ENCODE results near the gene CNTNAP2.

Gene CNTNAP2

DNA sequence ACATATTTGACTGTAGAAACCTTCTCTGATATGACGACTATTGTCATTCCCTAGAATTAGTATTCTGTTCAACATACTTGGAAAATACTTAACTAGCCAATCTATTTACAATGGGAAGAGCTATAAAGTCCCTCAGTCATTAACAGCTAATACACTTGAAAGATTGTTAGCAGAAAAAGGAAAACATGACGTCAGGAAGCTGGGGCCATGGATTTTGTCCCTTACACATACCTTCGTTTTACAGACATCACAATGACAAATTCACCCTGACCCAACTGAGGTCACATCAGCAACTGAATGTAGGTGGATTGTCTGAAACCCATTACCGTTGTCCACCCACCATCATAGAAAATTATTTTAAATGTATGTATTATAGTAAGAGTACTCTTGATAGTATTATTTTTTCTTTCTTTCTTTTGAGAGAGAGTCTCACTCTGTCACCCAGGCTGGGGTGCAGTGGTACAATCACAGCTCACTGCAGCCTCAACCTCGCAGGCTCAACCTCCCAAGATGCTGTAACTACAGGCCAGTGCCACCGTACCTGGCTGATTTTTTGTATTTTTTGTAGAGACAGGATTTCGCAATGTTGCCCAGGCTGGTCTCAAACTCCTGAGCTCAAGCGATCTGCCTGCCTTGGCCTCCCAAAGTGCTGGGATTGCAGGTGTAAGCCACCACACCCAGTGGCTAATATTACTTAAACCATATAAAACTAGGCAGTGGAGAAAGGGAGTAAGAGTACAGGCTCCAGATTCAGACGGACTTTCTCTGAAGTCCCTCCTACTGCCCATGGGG lies 1977.0 kb downstream of the CNTNAP2 start:
- no peak for DNase-seq (ENCODE audit: low read depth in 2 of 2)

DNA sequence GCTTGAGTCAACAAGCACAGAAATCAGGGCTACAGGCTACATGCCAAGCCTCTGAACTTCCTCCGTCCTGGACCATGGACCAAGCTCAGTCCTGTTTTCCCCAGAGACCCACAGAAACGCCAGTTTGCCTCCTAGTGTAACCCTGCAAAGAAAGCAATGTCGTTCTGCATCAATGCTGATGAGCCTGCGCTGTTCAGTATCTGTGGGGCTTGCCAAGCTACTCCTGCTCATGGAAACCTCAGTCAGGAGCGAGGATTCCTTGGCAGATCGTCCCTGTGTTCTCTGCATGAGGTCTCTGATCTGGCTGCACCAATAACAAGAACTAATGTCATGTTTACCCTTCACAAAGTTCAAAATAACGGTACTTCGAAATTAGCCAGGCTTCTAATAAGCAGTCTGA lies 1978.5 kb downstream of the CNTNAP2 start:
- no peak for DNase-seq (ENCODE audit: low read depth in 2 of 2)

DNA sequence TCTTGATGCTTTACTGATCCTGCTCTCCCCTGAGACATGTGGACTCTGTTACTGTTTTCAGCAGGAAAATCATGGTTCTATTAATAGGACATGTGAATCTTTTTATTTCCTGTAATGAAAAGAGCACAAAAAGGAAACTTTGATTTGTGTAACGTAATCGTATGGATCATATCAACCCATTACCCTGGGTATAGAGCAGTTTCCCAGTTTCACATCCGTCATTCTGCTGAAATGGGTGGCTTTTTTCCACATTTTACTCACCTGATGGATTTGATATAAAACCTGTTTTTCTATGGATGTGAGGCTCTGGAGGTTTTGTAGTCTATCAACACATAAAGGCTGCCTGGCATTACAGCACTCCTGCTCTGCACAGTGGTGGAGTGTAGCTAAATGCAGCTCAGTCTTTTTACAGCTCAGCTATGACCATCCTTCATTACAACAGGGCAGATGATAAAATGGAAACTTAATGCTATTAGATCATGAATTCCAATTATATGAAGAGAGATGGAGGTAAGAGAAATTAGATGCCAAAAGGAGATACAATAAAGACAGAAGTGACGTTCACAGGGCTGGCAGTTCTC lies 1987.6 kb downstream of the CNTNAP2 start:
- DNase-seq (ENCODE audit: low read depth in 2 of 2): no peak

DNA sequence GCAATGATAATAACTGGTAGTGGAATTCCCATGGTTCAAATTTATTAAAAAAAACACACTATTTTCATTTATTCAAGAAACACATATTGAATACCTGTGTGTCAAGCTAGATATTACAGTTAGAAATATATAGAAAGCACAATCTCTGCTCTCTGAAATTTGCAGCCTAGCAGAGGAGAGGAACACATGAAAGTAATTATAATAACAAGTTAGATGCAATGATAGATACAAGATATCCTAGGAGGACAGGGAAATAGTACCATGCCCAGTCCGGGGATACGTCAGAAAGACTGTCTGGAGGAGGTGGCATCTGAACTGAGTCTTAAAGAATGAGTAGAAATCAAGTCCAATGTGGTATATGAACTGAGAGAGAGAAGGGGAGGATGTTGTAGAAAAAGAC lies 1988.3 kb downstream of the CNTNAP2 start:
- no peak for DNase-seq (ENCODE audit: low read depth in 2 of 2)

DNA sequence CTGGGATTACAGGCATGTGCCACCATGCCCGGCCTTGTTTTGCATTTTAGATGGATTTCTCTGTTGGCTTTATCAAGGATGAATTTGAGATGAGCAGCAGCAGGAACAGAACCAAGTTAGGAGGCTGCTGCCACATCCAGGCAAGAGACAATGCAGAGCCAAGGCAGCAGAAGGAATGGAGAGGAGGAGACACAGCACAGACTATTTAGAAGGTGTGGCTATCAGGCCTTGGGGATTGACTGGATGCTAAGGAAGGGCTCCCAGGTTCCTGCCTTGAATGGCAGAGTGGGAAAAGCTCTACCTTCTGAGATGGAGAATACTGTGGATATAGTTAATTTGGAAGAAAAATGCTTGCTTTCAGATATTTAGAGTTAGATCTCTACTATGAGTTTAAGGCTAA lies 1989.3 kb downstream of the CNTNAP2 start:
- DNase-seq (ENCODE audit: low read depth in 2 of 2): no peak

DNA sequence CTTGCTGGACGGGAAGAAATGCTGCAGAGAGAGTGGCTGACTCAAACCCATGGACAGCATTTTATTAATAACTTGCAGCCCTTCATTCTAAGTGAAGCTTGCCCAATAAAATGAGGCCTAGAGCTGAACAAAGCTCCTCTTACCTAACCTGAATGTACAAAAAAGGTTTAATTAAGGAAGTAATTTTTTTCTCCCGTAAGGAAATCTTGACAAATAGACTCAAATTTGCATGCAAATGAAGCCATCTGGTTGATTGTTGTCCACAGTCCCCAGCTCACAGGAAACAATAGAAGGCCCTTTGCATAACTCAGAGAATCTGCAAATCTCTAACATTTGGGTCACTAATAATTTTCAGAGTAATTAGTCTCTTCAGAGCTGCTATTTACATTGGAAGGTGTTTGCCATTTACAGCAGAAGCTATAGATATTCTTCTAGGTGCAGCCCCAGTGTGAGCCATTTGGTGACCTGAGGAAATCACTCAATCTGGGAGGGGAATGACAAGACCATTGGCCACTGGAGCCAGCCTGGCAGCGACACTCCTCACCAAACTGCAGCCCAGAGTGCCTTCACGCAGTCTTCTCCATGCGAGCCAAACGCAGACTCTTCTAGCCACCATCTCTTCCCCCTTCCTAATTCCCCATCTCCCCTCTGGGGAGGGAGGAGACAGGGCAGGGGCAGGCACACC lies 1991.0 kb downstream of the CNTNAP2 start:
- DNase-seq (ENCODE audit: low read depth in 2 of 2): no peak

DNA sequence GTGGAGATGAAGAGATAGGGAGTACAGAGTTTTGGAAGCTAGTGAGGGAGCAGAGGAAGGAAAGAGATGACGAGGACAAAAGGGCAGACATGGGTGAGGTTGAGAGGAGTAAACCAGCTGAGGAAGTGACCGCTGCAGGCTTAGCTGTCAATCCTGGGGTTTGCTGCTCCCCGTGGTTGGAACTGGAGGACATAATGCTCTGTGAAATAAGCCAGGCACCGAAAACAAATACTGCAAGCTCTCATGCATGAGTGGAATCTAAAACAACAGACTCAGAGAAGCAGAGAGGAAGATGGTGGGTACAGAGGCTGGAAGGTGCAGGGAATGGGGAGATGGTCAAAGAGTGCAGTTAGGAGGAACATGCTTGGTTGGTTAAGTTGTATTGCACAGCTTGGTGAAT lies 1991.8 kb downstream of the CNTNAP2 start:
- DNase-seq (ENCODE audit: low read depth in 2 of 2): no peak

DNA sequence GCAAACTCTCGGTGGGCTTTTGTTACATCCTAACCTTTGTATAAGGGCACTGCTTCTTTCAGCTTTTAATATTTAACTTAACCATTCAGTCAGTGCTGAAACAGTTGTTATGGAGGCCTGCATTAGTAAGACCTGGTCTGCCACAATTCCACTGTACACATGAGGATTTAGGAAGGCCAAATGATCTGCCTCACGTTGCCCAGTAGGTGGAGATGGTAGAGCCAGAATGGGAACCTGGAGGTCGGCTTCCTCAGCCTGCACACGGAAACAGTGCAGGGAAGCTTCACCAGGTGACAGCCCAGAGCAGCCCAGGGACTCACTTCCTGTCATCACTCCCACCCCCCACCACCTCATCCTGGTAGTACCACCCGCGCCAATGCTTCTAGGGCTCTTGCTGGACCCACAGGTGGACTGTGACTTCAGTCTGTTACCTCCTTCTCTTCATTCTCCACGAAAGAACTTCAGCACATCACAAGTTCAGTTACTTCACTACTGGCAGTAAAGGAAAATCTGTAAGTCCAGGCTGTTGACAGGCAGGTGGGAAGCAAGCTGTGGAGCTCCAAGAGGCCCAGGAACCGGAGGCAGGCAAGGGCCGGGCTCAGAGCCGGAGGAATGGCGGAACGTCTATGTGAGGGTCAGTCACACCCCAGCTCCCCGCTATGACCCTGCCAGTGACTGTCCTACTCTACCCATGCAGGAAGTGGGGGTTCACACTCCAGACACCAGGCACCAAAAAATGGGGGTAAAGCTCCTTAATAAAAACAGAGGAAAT lies 1993.7 kb downstream of the CNTNAP2 start:
- no peak for DNase-seq (ENCODE audit: low read depth in 2 of 2)

DNA sequence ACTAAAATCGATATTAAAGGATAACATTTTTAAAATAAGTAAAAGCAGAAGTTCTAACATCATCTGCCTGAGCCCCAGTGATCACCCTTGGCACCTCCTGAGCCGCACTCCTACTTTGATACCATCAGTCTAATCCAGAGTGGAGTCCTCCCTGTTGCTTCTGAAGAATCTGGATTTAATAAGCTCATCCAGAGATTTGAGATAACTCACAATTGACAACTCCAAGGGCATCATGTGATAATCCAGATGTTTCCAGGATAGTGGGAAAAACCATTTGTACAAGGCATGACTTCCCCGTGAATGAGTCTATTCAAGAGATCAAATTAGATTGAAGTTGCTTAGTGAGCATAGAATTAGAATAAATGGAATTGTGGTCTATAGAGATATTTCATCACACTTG lies 1998.2 kb downstream of the CNTNAP2 start:
- no peak for DNase-seq (ENCODE audit: low read depth in 2 of 2)

DNA sequence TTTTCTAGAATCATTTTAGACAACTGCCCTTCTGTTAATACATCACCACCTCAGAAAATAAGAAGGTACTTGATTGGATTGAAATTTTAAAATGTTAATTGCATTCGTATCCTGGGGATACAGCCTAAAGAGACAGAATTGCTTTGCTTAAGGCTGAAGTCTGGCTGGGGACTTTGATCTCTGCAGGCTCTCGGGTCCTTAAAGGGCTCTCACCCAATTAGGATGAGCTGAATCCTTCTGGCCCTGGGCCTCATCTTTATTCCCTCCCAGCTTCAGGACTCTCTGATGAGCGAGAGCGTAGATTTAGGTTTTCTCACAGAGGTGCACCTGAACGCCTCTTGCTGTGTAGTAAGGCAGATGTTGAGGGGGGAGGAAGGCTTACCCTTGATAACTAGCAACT lies 1998.7 kb downstream of the CNTNAP2 start:
- DNase-seq (ENCODE audit: low read depth in 2 of 2): no peak

DNA sequence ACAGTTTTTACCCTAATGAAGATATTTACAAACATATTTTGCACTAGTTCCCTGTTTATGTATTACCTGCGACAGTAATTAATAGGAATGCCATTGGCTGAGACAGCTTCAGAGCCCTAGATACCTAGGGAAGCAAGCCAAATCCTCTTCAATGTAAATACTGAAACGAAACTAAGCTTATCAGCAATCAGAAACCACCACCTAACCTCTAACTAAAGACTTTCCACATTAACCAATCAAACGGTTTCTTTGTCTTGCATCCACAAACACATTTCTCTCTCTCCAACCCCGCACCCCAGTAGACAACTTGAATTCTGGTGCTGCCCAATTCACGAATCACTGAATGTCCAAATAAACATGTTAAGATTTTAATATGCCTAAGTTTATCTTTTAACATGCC lies 1999.6 kb downstream of the CNTNAP2 start:
- no peak for DNase-seq (ENCODE audit: low read depth in 2 of 2)

DNA sequence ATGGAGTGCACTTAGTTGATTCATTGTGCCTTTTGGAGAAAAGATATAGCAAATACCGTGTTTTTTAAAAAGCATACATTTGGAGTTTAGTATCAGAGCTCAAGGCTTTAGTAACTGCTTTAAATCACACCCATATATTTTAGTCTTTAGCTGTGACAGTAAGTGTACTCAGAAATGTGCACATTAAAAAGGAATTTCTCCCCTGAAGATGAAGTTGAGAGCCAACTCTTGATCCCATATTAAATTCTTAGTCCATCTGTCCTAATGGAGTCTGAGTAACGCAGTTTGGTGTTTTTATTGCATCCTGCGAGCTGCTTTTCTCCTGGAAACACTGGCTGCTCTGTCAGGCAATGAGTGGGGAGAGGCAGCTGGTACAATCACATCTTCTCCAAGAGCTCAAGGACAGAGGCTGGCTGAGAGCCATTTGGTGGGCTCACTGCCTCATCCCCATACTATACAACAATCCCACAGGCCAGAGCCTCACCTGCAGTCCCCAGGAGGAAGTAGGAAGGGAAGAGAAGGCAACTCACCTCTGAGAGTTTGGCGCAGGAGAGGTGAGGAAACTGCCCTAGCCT lies 2000.3 kb downstream of the CNTNAP2 start:
- DNase-seq (ENCODE audit: low read depth in 2 of 2): no peak

DNA sequence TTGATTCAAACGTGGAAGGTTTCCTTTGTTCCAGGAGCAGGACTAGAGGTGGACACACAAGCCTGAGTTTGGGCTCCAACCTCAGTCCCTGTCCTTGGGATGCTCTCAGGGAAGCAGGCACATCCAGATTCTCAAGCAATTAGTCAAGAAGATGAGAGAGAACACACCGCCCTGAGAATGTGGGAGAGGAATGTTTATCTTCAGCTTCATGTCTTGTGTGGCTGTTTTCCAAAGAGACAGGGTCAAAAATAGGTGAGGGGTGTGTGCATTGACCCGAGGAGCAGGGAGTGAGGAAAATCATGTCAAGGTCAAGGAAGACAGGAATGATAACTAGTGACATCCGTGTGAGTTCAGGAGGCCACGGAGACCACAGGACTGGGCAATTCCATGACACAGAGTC lies 2001.8 kb downstream of the CNTNAP2 start:
- no peak for DNase-seq (ENCODE audit: low read depth in 2 of 2)

DNA sequence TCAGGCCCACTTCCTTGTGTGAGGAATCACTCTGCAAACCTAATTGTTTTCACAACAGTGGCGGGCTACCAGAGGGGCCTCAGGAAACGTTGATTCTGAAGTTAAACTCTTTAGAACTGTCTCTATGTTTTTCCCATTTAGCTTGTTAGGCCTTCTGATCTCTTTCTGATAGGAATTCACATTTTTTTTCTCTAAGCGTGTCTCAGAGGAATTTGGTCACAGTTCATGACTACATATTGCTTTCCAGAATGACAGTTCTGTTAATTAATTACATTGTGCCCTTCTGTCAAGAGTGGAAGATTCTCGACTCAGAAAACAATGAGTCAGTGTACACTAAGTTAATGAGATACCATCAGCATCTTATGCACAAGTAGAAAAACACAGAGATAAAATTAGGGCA lies 2004.8 kb downstream of the CNTNAP2 start:
- no peak for DNase-seq (ENCODE audit: low read depth in 2 of 2)

DNA sequence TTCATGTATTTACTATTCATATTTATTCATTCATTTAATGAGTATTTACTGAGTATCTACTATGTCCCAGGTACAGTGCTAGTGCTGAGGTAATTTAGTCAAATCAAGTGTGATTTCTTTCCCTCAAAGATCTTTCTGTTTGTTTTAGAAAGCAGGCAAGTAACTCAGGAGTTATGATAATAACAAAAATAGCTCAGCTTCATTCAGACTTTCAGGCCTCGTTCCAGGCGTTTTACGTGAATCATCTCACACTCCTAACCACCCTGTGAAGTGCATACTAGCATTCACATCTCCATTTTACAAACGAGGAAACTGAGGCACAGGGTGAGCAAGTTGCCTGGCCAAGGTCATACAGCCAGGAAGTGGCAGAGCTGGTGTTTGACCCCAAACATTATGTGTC lies 2005.2 kb downstream of the CNTNAP2 start:
- no peak for DNase-seq (ENCODE audit: low read depth in 2 of 2)

DNA sequence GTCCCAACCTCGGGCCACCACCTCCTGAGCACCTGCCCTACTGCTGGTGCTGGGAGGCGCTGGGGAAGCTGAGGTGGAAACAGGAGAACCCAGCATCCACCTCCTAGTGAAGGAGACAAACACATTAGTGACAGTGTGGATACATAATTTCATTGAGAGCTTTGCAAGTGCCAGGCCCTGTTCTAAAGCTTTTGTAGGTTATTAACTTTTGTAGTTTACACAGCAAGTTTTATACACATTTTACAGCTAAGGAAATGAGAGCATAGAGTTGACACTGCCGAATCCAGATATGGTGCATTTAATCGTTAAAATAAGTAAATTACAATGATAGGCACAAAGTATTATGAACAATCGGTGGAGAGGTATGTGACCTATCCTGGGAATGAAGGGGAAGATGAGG lies 2007.9 kb downstream of the CNTNAP2 start:
- DNase-seq (ENCODE audit: low read depth in 2 of 2): no peak

DNA sequence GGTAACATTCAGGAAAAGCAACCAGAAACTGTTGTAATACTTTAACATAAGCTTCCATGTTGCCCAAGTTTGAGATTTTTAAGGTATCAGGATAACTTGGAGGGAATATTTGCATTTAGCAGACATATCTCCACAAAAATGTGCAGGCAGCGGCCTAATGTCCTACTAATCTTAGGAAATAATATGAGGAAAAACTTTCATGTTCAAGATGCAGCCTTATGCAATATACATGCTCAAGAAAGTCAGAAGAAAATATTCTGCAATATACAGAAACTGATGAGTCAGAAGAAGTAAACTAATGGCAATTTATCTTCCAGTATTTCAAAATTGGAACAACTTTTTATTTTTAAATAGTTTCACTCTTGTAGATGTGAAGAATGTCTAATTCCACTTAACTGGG lies 2010.8 kb downstream of the CNTNAP2 start:
- no peak for DNase-seq (ENCODE audit: low read depth in 2 of 2)

DNA sequence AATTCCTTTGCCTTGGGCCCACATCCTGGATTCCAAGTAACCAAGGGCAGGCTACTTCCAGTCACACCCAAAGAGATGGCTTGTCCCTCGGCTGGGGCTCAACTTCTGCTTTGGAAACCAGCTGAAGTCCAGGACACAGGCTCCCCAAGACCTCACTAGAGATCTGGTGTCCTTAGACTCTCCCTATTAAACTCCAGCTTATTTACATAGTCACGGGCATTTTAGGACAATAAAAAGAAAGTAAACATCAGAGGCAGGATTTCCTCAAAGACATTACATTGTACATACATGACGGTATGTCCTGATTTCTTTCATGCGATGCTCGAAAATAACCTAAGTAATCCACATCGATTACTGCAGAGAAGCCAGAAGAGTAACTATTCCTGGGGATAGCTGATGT lies 2012.4 kb downstream of the CNTNAP2 start:
- no peak for DNase-seq (ENCODE audit: low read depth in 2 of 2)

DNA sequence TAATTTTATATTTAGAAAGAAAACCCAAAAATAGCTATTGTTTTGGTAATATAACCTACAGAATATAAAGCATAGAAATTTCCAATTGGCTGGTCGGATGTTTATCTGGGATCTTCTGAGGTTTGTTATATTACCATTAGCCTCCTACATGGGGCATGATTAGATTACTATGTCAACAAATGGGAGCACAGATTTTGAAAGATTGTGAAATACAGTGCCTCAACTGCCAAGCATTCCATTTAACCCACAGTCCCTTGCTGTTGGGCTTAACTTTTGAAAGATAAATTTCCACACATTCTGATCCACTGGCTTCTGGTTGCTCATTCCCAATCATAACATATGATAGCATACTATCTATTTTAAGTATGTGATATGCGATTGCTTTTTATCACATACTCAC lies 2018.5 kb downstream of the CNTNAP2 start:
- no peak for DNase-seq (ENCODE audit: low read depth in 2 of 2)

DNA sequence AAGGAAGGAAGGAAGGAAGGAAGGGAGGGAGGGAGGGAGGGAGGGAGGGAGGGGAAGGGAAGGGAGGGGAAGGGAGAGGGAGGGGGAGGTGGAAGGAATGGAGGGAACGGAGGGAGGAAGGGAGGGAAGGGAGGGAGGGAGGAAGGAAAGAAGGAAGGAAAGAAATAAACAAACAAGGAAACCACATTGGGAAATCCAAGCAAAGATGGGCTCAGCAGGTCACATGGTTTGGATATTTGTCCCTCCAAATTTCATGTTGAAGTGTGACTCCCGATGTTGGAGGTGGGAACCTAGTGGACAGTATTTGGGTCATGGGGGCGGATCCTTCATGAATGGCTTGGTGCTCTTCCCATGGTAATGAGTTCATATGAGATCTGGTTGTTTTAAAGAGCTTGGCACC lies 2019.4 kb downstream of the CNTNAP2 start:
- DNase-seq (ENCODE audit: low read depth in 2 of 2): no peak

DNA sequence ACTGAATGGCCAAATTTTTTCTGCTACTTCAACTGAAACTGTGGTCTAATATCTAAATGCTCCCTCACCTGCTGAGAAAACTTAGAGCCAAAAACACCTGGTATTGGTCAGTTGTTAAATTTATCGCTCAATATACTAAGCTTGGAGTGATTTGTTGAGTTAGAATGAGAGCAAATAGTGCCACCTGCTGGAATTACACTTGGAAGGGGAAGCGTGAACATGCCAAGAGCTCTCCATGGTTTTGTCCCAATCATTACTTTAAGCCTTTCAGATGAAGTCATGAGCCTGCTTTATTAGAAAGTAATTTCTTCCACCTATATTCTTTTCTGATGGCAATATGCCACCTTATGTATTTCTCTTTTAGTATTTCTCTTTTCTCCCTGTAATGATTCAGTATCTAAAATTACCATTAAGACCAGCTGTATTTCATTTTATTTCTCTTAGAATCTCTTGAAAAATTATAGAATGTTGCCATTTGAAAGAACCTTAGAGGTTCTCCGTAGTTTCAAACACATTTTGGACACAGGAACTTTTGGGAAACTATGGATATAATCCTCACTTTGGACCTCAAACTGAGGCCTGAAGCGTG lies 2026.2 kb downstream of the CNTNAP2 start:
- DNase-seq (ENCODE audit: low read depth in 2 of 2): no peak

DNA sequence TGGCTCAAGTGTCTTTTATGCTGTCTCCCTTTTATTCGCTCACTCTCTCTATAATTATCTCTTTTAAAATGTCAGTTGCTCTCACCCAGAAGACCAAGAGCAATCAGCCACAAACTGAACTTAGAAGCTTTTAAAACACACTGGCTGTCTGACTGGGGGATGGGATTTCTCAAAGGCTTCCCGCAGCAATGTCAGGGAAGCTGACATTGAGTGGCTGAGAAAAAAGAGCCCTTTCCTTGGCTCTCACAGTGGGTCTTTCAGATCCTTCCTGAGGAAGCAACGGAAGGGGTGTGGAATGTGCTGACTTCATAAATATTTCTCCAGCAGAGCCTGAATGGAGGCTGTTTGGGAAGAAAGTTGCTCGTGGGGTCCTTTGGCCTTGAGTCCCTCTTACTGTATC lies 2028.2 kb downstream of the CNTNAP2 start:
- no peak for DNase-seq (ENCODE audit: low read depth in 2 of 2)
